Muscle of back (tissue), 11 donors: Measurements from ENCODE around the gene POMGNT1. TPM values are rescaled to one million over a fixed set of nuclear protein-coding genes. Genes with fewer than 3 reads are reported as not detected.

Experiments used
- DNase-seq, 3 donors: peaks; one replicate each; pipeline versions ENCODE4 v3.0.0 to v3.0.0-alpha.2; 2013
- polyA plus RNA-seq, 10 donors: library from polyadenylated mRNA; unstranded; fragments of 120-200 nt; gene quantifications; one replicate each; pipeline ENCODE4 v1.2.1, GENCODE V29; 2013; ENCODE audit not compliant: insufficient read length in 10 of 10

Gene POMGNT1
- polyA plus RNA-seq, 10 donors = 44.3 to 60.8 (median 50.9) TPM

GRCh38 chr1:46215504-46215903 lies 17.3 kb upstream of the POMGNT1 start:
- no peak for DNase-seq

GRCh38 chr1:46211051-46211450 lies 12.8 kb upstream of the POMGNT1 start:
- DNase-seq = no peak

- no peak for DNase-seq
Observed at GRCh38 chr1:46210561-46210960, 12.3 kb upstream of the POMGNT1 start.

- DNase-seq = no peak
Observed at GRCh38 chr1:46206399-46206798, 8.2 kb upstream of the POMGNT1 start.

GRCh38 chr1:46205791-46206190 lies 7.6 kb upstream of the POMGNT1 start:
- DNase-seq = no peak

GRCh38 chr1:46205141-46205540 lies 6.9 kb upstream of the POMGNT1 start:
- no peak for DNase-seq

- peak in 1 of 3 donors; percentile 39 for DNase-seq
Observed at GRCh38 chr1:46204406-46204742, 6.1 kb upstream of the POMGNT1 start.

GRCh38 chr1:46203738-46204405 lies 5.6 kb upstream of the POMGNT1 start:
- no peak for DNase-seq

- no peak for DNase-seq
Observed at GRCh38 chr1:46199233-46199749, 1.1 kb upstream of the POMGNT1 start.

GRCh38 chr1:46197560-46197963 lies 672 bp downstream of the POMGNT1 start:
- no peak for DNase-seq

- no peak for DNase-seq
Observed at GRCh38 chr1:46196609-46197008, 1.6 kb downstream of the POMGNT1 start.

- DNase-seq = no peak
Observed at GRCh38 chr1:46194641-46195193, 3.5 kb downstream of the POMGNT1 start.

- no peak for DNase-seq
Observed at GRCh38 chr1:46193984-46194570, 4.2 kb downstream of the POMGNT1 start.

- no peak for DNase-seq
Observed at GRCh38 chr1:46193285-46193684, 4.9 kb downstream of the POMGNT1 start.

GRCh38 chr1:46192171-46192570 lies 6.1 kb downstream of the POMGNT1 start:
- no peak for DNase-seq

- no peak for DNase-seq
Observed at GRCh38 chr1:46191033-46191701, 7.1 kb downstream of the POMGNT1 start.

- no peak for DNase-seq
Observed at GRCh38 chr1:46190539-46190938, 7.7 kb downstream of the POMGNT1 start.

GRCh38 chr1:46188295-46189030 lies 9.8 kb downstream of the POMGNT1 start:
- DNase-seq = no peak

- DNase-seq = no peak
Observed at GRCh38 chr1:46187106-46187869, 10.9 kb downstream of the POMGNT1 start.

GRCh38 chr1:46186076-46186475 lies 12.2 kb downstream of the POMGNT1 start:
- DNase-seq = no peak

GRCh38 chr1:46184920-46185658 lies 13.1 kb downstream of the POMGNT1 start:
- DNase-seq = no peak
